T-helper 1 cell (primary cell): ENCODE results near the gene SPSB1.
A peak's percentile ranks its signal among the peaks of the same experiment; 100 is the strongest.

Experiments
- DNase-seq, 5 donors: peaks; one replicate each; pipeline ENCODE4 v3.0.0-alpha.2; 2012 to 2020

SPSB1 gene

DNA sequence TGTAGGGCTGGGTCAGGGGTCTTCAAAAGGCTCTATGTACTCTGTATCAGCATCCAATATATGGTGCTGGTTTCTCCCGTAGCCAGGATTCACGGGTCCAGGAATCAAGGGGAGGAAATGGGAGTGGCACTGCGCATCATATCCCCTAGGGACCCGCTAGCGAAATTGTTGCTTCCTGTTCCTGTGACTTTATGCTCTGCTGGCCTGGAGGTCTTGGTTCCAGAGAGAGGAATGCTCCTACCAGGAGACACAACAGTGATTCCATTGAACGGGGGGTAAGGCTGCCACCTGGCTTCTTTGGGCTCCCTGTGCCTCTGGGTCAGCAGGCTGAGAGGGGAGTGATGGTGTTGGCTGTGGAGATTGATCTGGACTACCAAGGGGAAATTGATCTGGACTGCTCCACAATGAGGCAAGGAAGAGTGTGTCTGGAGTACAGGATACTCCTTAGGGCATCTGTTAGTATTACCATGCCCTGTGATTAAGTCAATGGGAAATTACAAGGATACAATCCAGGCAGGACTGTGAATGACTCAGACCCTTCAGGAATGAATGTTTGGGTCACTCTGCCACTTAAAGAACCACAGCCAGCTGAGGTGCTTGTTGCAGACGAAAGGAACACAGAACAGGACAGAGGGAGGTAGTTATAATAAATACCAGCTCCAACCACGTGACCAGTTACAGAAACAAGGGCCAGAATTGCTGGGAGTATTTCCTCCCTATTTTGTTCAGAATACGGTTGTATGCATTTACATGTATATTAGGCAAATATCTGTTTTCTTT is 10.2 kb downstream of the SPSB1 start:
- no peak for DNase-seq

DNA sequence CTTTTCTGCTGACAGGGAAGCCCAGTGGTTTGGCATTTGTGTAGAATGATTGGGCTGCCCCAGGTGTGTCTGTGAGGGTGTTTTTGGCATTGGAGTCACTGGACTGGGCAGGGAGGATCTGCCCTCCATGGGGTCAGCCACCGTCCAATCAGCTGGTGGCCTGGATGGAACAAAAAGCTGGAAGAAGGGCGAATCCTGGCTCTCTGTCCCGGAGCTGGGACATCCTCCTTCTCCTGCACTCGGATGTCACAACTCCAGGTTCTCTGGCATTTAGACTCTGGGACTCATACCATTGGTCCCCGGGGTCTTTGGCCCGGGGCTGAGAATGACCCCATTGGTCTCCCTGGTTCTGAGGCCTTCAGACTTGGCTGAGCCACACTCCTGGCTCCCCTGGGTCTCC is 11.2 kb downstream of the SPSB1 start:
- no peak for DNase-seq

DNA sequence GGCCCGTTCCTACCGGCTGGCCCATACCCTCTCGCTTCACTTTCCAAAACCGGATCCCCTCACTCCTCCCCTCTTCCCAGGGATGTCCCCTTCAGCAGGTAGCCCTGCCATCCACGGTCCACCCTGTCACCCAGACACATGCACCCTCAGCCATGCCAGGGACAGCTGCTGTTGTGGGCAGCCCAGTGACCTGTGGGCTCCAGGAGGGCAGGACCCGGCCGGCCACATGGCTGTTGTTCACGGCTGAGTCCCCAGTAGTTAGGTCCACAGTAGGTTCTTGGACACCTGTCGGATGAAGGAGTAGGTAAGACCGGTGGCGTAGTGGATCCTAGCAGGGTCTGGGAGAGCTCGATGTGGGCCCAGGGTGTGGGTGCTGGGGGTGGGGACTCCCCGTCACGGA is 12.5 kb downstream of the SPSB1 start:
- DNase-seq: no peak

DNA sequence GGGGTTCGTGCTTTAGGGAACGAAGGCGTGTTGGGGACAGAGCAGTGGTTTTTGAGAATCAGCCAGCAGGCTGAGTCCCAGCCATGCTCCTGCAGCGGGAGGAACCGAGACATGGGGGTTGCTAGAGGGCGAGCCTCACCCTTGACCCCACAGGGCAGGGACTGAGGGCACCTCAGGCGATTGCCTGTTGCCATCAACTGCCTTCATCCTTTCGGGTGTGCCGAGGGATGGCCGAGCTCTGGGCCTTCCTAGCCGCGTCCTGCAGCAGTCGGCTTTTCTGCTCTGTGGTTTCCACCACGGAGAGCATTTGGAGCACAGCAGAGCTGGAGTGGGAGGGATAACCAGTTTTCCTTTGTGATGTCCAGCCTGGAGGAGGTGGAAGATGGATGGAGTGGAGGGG is 13.3 kb downstream of the SPSB1 start:
- DNase-seq: no peak

DNA sequence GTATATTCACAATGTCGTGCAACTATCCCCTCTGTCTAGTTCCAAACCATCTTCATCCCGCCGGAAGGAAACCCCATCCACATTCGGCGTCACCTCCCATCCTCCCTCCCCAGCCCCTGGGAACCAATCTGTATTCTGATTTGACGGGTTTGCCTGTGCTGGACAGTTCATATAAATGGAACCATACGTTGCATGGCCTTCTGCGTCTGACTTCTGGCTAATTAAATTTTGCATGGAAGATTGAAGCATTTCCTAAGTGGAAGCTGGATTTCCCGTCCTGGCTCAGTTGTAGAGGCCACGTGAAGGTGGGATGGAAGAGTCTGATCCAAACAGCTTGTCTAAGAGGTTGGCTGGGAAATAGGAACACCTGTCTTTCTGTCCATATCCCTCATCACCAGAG is 14.6 kb downstream of the SPSB1 start:
- no peak for DNase-seq

DNA sequence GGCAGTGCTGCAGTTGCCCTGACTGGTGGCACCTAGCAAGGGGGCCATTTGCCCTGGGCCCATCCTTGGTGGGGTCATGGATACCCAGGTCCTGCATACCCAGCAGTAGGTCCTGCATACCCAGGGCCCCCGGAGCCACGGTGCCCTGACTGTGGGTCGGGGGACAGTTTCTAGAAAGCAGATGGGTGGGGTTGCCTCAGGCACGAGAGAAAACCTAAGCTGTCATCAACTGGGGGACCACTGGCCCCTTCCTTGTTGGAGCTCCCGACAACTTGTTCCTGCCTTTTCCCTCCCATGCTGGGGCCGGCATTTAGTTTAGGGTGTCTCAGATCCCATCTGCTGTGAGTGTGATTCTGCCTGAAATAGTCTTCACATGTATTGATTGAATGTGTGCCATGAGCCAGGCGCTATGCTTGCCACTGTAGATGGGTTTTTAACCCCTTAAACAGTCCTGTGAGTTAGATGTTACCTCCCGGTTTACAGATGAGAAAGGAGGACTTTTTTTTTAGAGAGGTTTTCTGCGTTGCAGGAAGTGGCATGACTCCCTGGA is 15.6 kb downstream of the SPSB1 start:
- no peak for DNase-seq

DNA sequence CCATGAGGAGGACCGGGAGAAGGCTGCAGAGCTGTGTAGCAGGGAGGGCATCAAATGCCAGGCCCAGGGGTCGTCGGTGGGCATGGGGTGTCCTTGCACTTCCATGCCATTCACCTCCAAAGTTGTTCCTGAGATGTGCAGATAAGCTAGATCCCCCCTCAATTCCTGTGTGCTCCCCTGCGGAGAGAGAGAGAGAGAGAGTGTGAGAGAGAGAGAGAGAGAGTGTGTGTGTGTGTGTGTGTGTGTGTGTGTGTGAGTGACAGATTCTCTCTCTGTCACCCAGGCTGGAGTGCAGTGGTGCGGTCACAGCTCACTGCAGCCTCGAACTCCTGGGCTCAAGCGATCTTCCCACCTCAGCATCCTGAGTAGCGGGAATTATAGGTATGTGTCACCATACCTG is 16.4 kb downstream of the SPSB1 start:
- DNase-seq: no peak

DNA sequence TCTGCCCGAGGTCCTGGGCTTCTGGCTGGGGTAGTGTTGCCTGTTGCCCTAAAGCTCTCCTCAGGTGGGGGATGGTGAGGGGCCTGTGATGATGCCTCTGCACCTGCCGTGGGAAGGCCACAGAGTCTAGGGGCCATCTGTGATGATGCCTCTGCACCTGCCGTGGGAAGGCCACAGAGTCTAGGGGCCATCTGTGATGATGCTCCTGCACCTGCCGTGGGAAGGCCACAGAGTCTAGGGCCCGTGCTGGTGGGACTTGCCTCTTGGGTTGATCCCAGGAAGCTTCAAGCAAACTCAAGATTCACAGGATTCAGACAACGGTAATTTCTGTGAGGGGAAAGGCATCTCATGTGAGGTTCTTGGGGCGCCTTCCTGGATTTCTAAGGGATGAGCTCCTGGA is 17.3 kb downstream of the SPSB1 start:
- no peak for DNase-seq

DNA sequence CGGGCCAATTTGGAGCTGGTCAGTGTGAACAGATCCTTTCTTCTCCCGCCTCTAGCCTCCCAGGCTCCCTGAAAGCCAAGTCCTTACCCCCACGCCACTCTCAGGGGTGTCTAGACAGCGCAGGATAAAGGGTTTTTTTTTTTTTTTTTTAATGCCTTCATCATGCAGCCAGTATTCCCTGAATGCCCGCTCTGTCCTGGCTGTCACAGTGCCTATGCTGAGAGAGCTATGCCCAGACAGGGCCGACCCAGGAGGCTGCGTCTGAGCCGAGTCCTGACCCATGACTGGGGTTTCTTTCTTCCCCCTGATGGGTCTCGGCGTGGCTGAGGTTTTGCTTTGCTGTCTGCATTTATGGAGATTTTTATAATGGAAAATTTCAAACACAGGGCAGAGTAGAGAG is 18.3 kb downstream of the SPSB1 start:
- no peak for DNase-seq

DNA sequence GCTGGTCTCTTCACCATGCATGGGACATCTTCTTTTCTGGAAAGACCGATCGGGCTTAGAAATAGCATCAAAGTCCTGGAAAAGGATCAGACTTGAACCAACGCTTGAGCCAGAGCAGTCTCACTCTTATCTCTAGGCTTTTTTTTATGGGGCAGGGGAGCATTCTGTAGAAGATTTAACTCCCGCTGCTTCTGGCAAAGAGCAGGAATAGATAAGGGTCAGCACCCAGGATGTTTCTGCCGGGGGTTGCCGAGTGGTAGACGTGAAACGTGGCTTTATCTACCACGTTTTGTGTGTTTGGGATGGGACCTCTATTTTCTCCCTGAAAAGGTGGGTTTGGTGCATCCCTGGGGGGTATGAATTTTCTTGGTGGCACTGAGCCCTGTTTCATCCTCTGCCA is 18.8 kb downstream of the SPSB1 start:
- no peak for DNase-seq

DNA sequence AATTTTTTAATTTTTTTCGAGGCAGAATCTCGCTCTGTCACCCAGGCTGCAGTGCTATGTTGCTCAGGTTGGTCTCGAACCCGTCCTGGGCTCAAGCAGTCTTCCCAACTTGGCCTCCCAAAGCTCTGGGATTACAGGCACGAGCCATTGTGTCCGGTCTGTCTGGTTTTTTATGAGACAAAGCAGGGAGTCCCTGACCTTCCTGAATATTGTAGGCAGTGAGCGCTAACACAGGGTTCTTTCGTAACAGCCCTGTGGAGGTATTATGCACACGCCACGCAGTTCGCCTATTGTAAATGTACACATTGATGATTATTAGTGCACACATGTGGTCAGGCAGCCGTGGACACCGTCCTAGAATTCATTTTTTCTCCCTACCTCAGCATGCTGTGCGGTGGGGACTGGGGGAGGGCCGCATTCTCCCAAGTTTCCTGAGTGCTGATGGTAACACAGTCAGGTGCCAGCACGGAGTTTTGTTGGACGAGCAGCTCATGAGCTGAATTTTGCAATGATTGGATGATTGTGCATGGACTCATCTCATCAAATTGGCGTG is 19.6 kb downstream of the SPSB1 start:
- no peak for DNase-seq

DNA sequence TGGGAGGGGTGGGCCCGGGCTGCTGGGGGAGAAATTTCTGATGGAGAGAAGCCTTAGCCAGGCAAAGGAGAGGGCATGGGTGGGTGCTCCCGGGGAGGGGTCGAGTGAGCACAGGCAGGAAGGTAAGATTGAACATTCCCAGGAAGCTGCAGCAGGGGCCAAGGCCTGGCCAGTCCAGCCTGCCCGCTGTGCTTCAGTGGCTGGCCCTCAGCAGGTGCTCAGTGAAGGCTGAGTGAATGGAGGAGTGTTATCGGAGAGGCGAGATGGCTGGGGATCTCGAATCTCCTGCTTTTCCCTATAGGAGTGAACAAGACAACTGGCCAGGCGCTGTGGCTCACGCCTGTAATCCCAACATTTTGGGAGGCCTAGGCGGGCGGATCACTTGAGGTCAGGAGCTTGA is 20.9 kb downstream of the SPSB1 start:
- DNase-seq: no peak

DNA sequence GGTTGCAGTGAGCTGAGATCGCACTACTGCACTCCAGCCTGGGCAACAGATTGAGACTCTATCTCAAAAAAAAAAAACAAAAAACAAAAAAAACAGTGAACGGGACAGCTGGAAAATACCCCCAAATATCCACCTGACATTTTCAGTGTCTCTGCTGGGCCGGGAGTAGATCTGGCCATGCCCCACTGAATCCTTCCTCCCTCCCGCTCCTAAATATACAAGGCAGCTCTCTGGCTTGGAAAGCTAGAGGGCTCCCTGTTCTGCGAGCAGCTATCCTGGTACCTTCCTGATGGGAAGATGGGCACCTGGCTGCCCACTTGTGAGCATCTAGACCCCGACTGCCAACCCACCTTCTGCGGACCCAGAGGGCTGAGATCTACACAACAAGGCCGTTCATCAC is 21.4 kb downstream of the SPSB1 start:
- DNase-seq: no peak

DNA sequence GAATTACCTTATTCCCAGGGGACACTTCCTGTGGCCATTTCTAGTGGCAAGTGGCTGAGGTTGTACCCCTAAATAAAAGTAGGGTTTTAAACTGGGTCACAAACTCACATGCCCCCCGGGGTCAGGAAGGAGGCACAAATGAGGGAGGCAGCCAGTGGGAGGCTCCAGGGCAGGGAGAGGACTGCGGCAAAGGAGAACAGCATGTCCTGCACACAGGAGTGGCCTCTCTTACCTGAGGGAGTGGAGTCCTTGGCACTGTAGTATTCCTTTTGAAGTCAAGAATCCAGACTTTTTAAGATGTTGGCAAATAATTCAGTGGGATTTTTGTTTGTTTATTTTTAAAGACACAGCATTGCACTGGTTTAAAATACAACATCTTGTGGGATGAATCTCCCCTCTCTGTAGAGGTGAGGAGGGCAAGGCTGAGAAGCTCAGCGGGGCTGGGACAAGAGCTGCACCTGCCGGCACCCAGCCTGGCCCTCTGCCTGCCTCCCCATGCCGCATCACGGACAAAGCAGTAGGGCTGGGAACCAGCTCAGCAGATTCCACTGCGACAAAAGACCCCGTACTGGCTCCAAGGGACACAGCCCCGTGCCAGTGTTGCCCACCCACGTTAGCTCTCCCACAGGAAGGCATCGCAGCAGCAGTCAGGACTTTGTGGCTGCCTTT is 22.2 kb downstream of the SPSB1 start:
- no peak for DNase-seq

DNA sequence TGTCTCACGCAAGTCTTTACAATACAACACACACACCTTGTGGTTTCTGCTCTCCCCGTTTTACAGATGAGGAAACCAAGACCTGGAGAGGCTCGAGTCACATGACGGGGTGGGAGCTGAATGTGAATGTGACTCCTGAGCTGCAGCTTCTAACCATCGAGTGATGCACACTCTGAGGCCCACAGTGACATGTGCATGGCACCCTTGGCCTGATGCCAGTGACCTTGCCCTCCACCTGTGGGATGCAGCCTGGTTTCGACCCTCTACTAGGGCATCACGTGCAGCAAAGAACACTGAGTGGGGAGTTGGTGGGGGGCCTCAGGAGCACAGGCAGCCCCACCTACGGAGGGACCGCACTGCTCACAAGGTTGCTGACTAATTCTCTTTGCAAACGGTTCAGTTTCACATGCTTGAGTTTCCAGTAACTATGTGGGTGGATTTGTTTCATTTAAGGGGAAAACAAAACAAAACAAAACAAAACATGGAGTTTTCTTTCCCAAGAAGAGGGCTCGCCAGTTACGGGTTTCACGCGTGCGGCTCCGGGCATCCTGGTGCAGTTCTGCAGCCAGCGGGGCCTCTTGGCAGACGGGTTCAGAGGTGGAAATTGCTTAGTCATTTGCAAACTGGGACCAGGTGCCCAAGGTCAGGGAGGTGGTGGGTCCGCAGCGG is 22.9 kb downstream of the SPSB1 start:
- DNase-seq: peak in 1 of 5 donors; percentile 87

DNA sequence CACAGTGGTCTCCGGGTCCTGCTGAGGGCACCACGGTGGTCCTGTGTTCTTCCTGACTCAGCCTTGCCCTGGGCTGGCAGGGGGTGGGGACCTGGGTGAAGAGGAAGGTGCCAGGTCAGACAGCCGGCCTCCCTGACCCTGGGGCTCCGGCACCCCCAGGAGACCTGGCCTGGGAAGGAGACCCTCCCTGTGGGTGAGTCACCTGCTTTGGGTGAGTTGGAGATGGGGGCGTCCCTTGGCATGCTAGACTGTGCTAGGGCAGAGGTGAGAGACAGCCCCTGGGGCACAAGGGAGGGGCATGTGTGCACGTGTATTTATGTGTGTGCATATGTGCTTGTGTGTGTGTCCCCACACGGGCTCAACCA is 23.4 kb downstream of the SPSB1 start:
- peak in 1 of 5 donors; percentile 39 for DNase-seq

DNA sequence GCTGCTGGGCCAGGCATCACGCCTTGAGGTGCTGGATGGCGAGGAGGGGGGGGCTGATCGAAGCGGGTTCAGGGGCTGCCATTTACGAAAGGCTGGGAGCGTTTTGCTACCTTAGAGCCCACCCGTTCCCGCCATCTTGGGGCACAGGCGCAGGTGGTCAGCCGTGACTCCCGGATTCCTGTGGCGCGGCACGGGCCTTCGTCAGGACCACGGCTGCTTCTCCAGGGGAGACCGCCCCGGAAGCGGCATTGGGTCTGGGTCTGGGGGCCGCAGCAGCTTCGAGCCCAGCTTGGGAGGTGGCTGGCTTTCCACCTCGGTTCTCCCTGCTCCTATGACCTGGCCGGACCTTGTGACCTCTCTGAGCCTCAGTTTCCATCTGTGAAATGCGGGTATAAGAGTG is 23.8 kb downstream of the SPSB1 start:
- no peak for DNase-seq

DNA sequence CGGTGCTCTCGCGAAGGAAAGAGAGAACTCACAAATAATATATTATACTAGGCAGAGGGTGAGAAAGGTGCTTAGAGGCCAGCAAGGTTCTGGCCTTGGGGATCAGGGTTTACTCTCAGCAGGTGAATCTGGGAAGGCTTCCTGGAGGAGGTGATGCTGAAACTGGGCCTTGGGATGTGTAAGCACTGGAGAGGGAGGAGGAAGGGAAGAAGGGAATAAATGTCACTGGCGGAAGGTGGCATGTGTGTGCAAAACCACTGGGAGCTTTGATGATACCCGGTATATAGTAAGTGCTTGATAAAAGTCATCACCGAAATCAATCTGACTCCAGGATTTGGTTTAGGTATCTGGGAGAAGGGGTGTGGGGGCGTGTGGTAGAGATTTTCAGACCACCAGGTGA is 24.4 kb downstream of the SPSB1 start:
- no peak for DNase-seq

DNA sequence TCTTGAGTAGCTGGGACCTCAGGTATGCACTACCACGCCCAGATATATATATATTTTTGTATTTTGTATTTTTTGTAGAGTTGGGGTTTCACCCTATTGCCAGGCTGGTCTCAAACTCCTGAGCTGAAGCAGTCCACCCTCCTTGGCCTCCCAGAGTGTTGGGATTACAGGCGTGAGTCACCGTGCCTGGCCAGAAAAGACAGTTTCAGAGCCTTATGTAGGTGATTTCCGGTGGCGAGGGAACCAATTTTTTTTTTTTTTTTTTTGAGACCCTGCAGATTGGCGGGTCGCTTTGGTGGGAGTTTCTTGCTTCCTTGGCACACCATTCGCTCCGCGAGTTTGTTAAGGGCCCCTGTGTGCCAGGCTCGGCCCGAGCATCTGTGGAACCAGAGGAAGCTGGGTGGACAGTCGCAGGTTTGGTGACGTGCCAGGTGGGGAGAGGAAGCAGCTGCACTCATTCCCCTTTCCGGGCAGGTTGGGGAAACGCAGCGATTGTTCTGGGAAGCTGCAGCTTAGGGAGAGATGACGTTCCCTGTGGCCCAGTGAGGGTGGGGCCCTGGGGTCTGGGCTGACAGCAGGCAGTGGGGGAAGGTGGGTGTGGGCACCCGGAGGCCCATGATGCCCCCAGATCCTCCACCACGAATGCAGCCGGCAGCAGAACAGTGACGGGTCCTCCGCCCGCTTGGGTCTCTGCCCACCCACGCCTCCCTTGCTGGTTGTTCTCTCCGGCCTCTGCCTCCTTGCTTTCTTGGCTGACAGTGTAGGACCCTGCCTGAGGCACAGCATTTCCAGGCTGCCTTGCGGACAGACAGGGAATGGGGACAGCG is 25.1 kb downstream of the SPSB1 start:
- DNase-seq: peak in 1 of 5 donors; percentile 9

DNA sequence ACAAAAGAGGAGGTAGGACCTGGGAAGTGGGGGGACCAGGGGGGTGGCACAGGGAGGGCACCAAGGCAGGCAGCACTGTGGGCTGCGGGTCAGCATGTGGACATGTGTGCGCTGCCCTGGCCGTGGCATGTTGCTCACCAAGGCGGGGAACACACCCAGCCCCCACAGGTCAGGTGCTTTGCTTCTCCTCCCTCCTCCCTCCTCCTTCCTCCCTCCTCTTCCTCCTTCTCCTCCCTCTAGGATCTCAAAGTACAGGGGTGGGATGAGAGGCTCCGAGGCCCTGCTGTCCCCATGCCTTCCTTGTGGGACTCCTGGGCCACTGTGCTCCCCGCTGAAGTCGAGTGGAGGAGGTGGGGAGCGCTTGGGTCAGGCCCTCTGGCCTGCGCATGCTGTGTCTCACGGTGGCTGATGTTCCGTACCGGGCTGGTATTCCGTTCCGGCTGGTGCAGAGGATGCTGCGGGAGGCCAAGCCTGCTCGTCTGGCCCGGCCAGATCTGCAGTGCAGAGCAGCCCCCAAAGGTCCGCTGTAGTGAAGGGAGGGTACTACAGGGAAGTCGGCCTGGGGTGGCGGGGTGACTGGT is 26.6 kb downstream of the SPSB1 start:
- no peak for DNase-seq

DNA sequence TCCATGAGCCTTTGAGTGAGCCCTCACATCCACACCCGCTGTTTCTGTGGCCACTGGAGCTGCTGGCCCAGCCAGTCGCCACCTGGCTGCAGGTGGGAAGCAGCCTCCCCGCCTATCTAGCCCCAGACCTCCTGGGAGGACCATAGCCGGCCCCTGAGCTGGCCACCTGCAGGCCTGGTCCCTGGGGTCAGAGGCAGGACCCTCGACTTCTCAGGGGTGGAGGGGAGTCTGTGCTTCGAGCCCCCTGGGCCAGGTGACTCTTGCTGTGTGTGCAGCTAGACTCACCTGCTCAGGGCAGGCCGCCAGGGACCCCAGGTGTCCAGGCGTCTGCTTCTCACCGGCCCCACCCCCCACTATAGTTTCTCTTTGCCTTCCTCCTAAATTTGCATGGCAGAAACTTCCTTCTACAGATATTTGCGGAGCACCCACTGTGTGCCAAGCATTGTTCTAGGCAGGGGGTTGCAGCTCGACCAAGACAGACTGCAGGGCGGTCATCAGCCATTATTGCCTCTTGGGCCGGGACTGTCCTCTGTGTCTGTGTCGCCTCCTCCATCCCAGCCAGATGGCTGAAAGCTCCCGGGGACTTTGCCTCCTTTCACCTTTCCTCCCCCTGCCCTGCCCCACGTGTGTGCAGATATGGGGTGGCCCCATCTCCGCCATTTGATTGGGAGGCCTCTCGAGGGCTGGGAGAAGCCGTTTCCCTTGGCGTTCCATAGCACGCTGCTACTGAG is 27.3 kb downstream of the SPSB1 start:
- DNase-seq: no peak
